GM19455 (cell line): Measurements from ENCODE around the gene COPA.
A peak's percentile ranks its signal among the peaks of the same experiment; 100 is the strongest.

Experiments
- ATAC-seq: cut with Tn5 transposase; IDR thresholded peaks from one replicate; pipeline ENCODE4 v1.9.1; 2021; ENCODE audit not compliant: unreplicated experiment

The COPA gene

GRCh38 chr1:160277330-160277729 is 65.7 kb downstream of the COPA start:
- no peak for ATAC-seq

- ATAC-seq: no peak
Observed at GRCh38 chr1:160271025-160271424, 72.0 kb downstream of the COPA start.

- no peak for ATAC-seq
Observed at GRCh38 chr1:160267284-160267991, 75.6 kb downstream of the COPA start.

- ATAC-seq: no peak
Observed at GRCh38 chr1:160264795-160265307, 78.2 kb downstream of the COPA start.

- peak; percentile 85 for ATAC-seq
Observed at GRCh38 chr1:160261893-160262794, 80.9 kb downstream of the COPA start, which contains the start of gene DCAF8. Gene DCAF8, minus strand, starts transcription at chr1:160262549. Its CDS starts 18,541 bp downstream, at chr1:160244008.

- ATAC-seq: peak; percentile 24
Observed at GRCh38 chr1:160261556-160261892, 81.5 kb downstream of the COPA start.

- no peak for ATAC-seq
Observed at GRCh38 chr1:160260406-160261382, 82.4 kb downstream of the COPA start.

GRCh38 chr1:160258177-160258798 is 84.8 kb downstream of the COPA start:
- ATAC-seq: no peak

- ATAC-seq: no peak
Observed at GRCh38 chr1:160257411-160258015, 85.5 kb downstream of the COPA start.

- ATAC-seq: no peak
Observed at GRCh38 chr1:160256396-160257046, 86.5 kb downstream of the COPA start.

GRCh38 chr1:160255781-160256300 is 87.2 kb downstream of the COPA start:
- no peak for ATAC-seq

GRCh38 chr1:160251687-160252526 is 91.1 kb downstream of the COPA start:
- ATAC-seq: peak; percentile 71

GRCh38 chr1:160251011-160251410 is 92.0 kb downstream of the COPA start:
- no peak for ATAC-seq

GRCh38 chr1:160247053-160247452 is 96.0 kb downstream of the COPA start:
- no peak for ATAC-seq

- no peak for ATAC-seq
Observed at GRCh38 chr1:160245434-160245833, 97.6 kb downstream of the COPA start.

- no peak for ATAC-seq
Observed at GRCh38 chr1:160244209-160244608, 98.8 kb downstream of the COPA start.

- ATAC-seq: no peak
Observed at GRCh38 chr1:160243767-160244166, 99.3 kb downstream of the COPA start.

- no peak for ATAC-seq
Observed at GRCh38 chr1:160239582-160240299, 103.3 kb downstream of the COPA start.
